Natural killer cell (primary cell): ENCODE data around the gene AS3MT. TPM values are rescaled to one million over a fixed set of nuclear protein-coding genes. Genes with fewer than 3 reads are reported as not detected.

ENCODE experiments used
- ATAC-seq, 3 donors: fragments of 150-1000 bp in 2 of 3; fragments of 200-7000 bp in 1 of 3; cut with Tn5 transposase; 1 replicate in 1 of 3; 2 replicates in 2 of 3; pipeline ENCODE4 v1.10.0; 2021; ENCODE audit warnings: mild to moderate bottlenecking in 2 of 3, moderate library complexity in 2 of 3
- DNase-seq, 2 donors: peaks; one replicate each; pipeline versions ENCODE4 v3.0.0 to v3.0.0-alpha.2; 2013 to 2021; ENCODE audit warnings: mixed read lengths in 1 of 2
- H3K27ac ChIP-seq: one replicate; pipeline ENCODE4 v1.5.1; 2013; ENCODE audit warnings: mild to moderate bottlenecking, low read length
- H3K27me3 ChIP-seq: one replicate; pipeline ENCODE4 v1.6.1; 2013; ENCODE audit warnings: low read length; ENCODE audit not compliant: control insufficient read depth, insufficient read depth
- H3K36me3 ChIP-seq: one replicate; pipeline ENCODE4 v1.6.1; 2013; ENCODE audit warnings: low read length; ENCODE audit not compliant: control insufficient read depth, insufficient read depth
- H3K4me1 ChIP-seq: one replicate; pipeline ENCODE4 v1.6.1; 2013; ENCODE audit warnings: low read length; ENCODE audit not compliant: control insufficient read depth, insufficient read depth
- H3K4me3 ChIP-seq: one replicate; pipeline ENCODE4 v1.5.1; 2013; ENCODE audit warnings: low read length
- H3K9me3 ChIP-seq: one replicate; pipeline ENCODE4 v1.6.1; 2013; ENCODE audit warnings: low read length; ENCODE audit not compliant: control insufficient read depth, insufficient read depth
- H3K27ac Mint-ChIP-seq, 2 donors: one replicate each; pipeline ENCODE4 v1.8.0; 2022; ENCODE audit warnings: mild to moderate bottlenecking in 2 of 2, mixed read lengths in 2 of 2, moderate library complexity in 1 of 2
- H3K27me3 Mint-ChIP-seq, 2 donors: one replicate each; pipeline ENCODE4 v1.8.0; 2022; ENCODE audit warnings: low read depth in 2 of 2, mixed read lengths in 2 of 2
- H3K36me3 Mint-ChIP-seq: one replicate; pipeline ENCODE4 v1.8.0; 2022; ENCODE audit warnings: mixed read lengths
- H3K4me1 Mint-ChIP-seq, 2 donors: one replicate each; pipeline ENCODE4 v1.8.0; 2022; ENCODE audit warnings: mixed read lengths in 2 of 2
- H3K4me3 Mint-ChIP-seq: one replicate; pipeline ENCODE4 v1.8.0; 2022; ENCODE audit warnings: mild to moderate bottlenecking, moderate library complexity, mixed read lengths
- H3K9me3 Mint-ChIP-seq, 2 donors: one replicate each; pipeline ENCODE4 v1.8.0; 2022; ENCODE audit warnings: mixed read lengths in 2 of 2
- WGBS: methylation state at CpG from one replicate; pipeline ENCODE4 v1.1.7; 2013; ENCODE audit warnings: missing lambda C conversion rate; ENCODE audit not compliant: insufficient coverage; 5-methylcytosine and 5-hydroxymethylcytosine counted together
- intact Hi-C: fragments of 100-400 bp; cut with micrococcal nuclease; formaldehyde crosslinking; loops from one replicate; pipeline ENCODE4 v1.14.2; 2022
- total RNA-seq, 4 donors: library from RNA; stranded (reverse); fragments of 120-200 nt in 1 of 4; gene quantifications; one replicate each; pipeline versions ENCODE4 v1.2.3 to v1.2.4, GENCODE V29; 2013 to 2022
- TF ChIP-seq, protein P1 (sequence below): fragments of 200-600 bp; IDR thresholded peaks from one replicate; pipeline ENCODE4 v1.8.0; 2022; ENCODE audit warnings: antibody characterized with exemption

AS3MT gene
- total RNA-seq, 3 donors from 2014 or later (not counting 1 experiment from before 2014, with no cell fraction given), result 0.48 to 0.75 TPM; not detected in 1

DNA sequence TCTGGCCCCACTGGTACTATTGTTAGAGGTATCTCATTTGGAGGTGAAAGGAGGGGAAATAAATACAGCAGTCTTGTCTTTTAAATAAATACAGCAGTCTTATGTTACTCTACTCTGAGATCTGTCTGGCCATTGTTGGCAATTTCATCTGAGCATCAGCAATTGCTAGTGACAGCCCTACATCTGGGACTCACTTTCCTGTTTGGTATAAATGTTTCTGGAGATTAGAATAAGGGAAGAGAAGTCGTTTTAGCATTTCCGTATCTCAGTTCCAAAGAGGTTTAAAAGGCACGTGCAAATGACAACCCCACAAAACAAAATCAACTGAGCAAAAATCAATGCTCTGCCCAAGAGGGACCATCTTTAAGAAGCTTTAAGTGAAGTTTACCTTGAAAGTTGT is 30.7 kb downstream of the AS3MT start:
- intact Hi-C loops, result no loop called here
- Mint-ChIP-seq H3K27ac (no peak overlapping the region), H3K27me3 (no peaks in the 10 kb centered on the region), H3K9me3 (no peaks in the 10 kb centered on the region), H3K36me3 (no peaks in the 10 kb centered on the region), H3K4me1 (no peaks in the 10 kb centered on the region), H3K4me3 (no peak overlapping the region)
- TF ChIP-seq, protein P1, sequence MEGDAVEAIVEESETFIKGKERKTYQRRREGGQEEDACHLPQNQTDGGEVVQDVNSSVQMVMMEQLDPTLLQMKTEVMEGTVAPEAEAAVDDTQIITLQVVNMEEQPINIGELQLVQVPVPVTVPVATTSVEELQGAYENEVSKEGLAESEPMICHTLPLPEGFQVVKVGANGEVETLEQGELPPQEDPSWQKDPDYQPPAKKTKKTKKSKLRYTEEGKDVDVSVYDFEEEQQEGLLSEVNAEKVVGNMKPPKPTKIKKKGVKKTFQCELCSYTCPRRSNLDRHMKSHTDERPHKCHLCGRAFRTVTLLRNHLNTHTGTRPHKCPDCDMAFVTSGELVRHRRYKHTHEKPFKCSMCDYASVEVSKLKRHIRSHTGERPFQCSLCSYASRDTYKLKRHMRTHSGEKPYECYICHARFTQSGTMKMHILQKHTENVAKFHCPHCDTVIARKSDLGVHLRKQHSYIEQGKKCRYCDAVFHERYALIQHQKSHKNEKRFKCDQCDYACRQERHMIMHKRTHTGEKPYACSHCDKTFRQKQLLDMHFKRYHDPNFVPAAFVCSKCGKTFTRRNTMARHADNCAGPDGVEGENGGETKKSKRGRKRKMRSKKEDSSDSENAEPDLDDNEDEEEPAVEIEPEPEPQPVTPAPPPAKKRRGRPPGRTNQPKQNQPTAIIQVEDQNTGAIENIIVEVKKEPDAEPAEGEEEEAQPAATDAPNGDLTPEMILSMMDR, result no peak
- DNase-seq, result no peak
- H3K9me3 ChIP-seq, result no peaks in the 10 kb centered on the region
- no peaks in the 10 kb centered on the region for H3K36me3 ChIP-seq
- H3K4me3 ChIP-seq, result no peak overlapping the region
- H3K27ac ChIP-seq, result no peak overlapping the region
- no CpG with 5 or more reads among the region's 3 CpGs for WGBS
- no peak for ATAC-seq
- no peaks in the 10 kb centered on the region for H3K4me1 ChIP-seq
- H3K27me3 ChIP-seq, result no peaks in the 10 kb centered on the region

DNA sequence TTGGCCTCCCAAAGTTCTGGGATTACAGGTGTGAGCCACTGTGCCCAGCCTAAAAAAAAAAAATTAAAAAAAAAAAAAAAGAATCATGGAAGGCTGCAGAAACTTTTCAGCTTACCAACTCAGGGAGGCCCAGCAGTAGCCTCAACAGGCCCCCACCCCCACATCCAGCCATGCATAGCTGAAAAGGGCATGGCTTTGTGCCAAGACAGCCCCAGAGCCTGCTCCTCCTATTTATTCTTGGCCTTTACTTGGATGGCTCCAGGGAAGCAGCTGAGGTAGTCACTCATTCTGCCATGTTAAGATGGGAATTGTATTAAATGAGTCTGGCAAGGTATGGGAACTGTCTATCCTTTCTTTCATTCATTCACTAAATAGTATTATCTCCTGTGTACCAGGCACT is 35.1 kb downstream of the AS3MT start:
- H3K27ac Mint-ChIP-seq, result no peak overlapping the region
- intact Hi-C loops, result no loop called here
- H3K27me3 ChIP-seq, result no peaks in the 10 kb centered on the region
- no peaks in the 10 kb centered on the region for H3K9me3 Mint-ChIP-seq
- H3K36me3 ChIP-seq, result no peaks in the 10 kb centered on the region
- H3K36me3 Mint-ChIP-seq, result no peaks in the 10 kb centered on the region
- no peaks in the 10 kb centered on the region for H3K9me3 ChIP-seq
- no peak overlapping the region for H3K4me3 ChIP-seq
- H3K4me1 ChIP-seq, result no peaks in the 10 kb centered on the region
- TF ChIP-seq, protein P1, result no peak
- no peak for DNase-seq
- no peaks in the 10 kb centered on the region for H3K27me3 Mint-ChIP-seq
- no peaks in the 10 kb centered on the region for H3K4me1 Mint-ChIP-seq
- no peak overlapping the region for H3K27ac ChIP-seq
- ATAC-seq, result no peak
- H3K4me3 Mint-ChIP-seq, result no peak overlapping the region

DNA sequence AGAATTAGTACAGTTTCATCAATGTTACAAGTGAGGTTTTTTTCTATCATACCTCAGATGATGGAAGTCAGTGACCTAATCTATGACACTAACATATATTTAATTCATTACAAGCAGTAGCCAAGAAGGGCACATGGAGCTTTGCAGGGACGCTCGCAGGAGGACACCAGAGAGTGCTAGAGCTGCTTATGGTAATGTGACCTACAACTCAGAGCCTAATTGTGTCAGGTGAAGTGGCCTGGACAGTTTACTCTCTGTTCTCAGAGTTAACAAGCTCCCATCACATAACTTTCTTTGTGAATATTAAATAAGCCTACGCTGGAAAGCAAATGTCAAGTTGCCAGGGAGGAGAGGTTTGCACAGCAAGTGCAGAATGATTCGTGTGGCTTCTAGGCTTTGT is 37.2 kb downstream of the AS3MT start:
- no peak overlapping the region for H3K27ac Mint-ChIP-seq
- Histone ChIP-seq H3K36me3 (no peaks in the 10 kb centered on the region), H3K27ac (no peak overlapping the region), H3K9me3 (no peaks in the 10 kb centered on the region), H3K4me1 (no peaks in the 10 kb centered on the region), H3K4me3 (no peak overlapping the region), H3K27me3 (no peaks in the 10 kb centered on the region)
- TF ChIP-seq, protein P1, result no peak
- H3K4me1 Mint-ChIP-seq, result no peaks in the 10 kb centered on the region
- H3K27me3 Mint-ChIP-seq, result no peaks in the 10 kb centered on the region
- intact Hi-C loops, result no loop called here
- DNase-seq (no peak), ATAC-seq (no peak)
- H3K9me3 Mint-ChIP-seq, result no peaks in the 10 kb centered on the region
- no peak overlapping the region for H3K4me3 Mint-ChIP-seq
- 87% methylated on average over 3 of the region's 4 CpGs for WGBS
- H3K36me3 Mint-ChIP-seq, result no peaks in the 10 kb centered on the region

DNA sequence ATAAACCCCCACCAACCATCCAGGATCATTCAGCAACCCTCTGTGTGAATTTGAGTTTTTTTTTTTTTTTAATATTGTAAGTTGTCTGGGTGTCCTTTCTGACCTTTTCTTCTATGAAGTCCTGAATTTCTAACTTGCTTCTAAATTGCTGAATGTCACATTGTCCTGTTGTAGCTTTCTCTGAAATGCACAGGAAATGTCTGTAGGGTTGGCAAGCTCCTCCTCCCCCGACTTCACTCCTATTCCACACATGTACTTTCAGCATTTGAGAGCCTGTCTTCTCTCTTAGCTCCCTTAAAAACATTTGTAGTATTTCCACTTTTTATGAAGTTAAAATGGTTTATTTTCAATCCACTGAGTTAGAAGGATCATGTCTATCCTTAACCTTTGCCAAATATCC is 45.5 kb downstream of the AS3MT start:
- Mint-ChIP-seq H3K27me3 (peaks cover 10 to 21% of the 10 kb centered on the region in 2 donors), H3K27ac (no peak overlapping the region), H3K36me3 (no peaks in the 10 kb centered on the region), H3K4me3 (no peak overlapping the region), H3K9me3 (no peaks in the 10 kb centered on the region), H3K4me1 (peaks cover 14 to 32% of the 10 kb centered on the region in 2 donors)
- H3K36me3 ChIP-seq, result no peaks in the 10 kb centered on the region
- H3K27ac ChIP-seq, result no peak overlapping the region
- peaks cover 18% of the 10 kb centered on the region for H3K4me1 ChIP-seq
- TF ChIP-seq, protein P1, result no peak
- H3K9me3 ChIP-seq, result no peaks in the 10 kb centered on the region
- intact Hi-C loops, result loop anchor here (5.0 kb wide), 2 partner anchors 267 to 453 kb away; partner anchors contain the start of gene TAF5
- H3K27me3 ChIP-seq, result no peaks in the 10 kb centered on the region
- no peak overlapping the region for H3K4me3 ChIP-seq
- no peak for ATAC-seq
- 40% methylated on average over 1 of the region's 1 CpG for WGBS
- DNase-seq, result no peak
